Fibroblast of lung (primary cell): Measurements from ENCODE around the gene FOXD3.
A peak's percentile ranks its signal among the peaks of the same experiment; 100 is the strongest.

Experiments
- EZH2 ChIP-seq: IDR thresholded peaks from 2 replicates; pipeline ENCODE4 v1.5.1; 2012; ENCODE audit warnings: low read length, control low read depth, mild to moderate bottlenecking; ENCODE audit errors: missing control alignments
- TF ChIP-seq, protein P1 (sequence below), 2 donors: IDR thresholded peaks in 1 of 2; conservative IDR thresholded peaks in 1 of 2; 1 replicate in 1 of 2; 2 replicates in 1 of 2; pipeline ENCODE4 v1.5.1; 2011 to 2012; ENCODE audit warnings: low read length in 2 of 2, control low read depth in 1 of 2, inconsistent platforms in 1 of 2, low read depth in 1 of 2, mild to moderate bottlenecking in 1 of 2

DNA sequence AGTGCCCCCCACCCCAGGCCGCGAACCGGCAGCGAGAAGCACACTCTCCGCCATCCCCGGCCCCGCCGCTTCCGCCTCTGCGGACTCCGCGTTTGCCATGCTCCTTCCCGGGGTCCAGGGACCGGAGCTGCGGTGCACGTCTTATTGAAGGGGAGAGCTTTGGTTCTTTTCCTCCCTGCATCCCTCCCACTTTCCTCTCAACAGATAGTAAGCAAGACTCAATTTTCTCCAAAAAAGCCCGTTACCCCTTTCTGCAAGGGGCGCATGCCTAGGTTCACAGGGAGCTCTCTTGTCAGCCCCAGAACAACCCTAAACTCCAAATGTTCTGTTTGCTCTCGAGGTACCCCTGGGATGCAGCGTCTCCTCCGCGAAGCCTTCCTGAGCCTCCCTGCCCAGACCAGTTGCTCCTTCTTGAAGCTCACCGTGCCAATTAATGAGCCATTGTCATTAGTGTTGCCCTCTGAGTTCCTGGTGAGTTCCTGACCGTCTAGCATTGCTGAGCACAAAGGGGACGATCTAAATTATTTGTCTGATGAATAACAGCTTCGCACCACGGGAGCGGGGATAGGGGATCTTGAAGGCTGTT is 8.1 kb downstream of the FOXD3 start:
- peak; percentile 68 for TF ChIP-seq EZH2
- TF ChIP-seq, protein P1, sequence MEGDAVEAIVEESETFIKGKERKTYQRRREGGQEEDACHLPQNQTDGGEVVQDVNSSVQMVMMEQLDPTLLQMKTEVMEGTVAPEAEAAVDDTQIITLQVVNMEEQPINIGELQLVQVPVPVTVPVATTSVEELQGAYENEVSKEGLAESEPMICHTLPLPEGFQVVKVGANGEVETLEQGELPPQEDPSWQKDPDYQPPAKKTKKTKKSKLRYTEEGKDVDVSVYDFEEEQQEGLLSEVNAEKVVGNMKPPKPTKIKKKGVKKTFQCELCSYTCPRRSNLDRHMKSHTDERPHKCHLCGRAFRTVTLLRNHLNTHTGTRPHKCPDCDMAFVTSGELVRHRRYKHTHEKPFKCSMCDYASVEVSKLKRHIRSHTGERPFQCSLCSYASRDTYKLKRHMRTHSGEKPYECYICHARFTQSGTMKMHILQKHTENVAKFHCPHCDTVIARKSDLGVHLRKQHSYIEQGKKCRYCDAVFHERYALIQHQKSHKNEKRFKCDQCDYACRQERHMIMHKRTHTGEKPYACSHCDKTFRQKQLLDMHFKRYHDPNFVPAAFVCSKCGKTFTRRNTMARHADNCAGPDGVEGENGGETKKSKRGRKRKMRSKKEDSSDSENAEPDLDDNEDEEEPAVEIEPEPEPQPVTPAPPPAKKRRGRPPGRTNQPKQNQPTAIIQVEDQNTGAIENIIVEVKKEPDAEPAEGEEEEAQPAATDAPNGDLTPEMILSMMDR (conservative IDR thresholded peaks at IDR 0.05 in 1 of 2, IDR thresholded peaks at IDR 0.05 in 1 of 2; ENCODE audit: low read depth in 1 of 2, low read length in 2 of 2), result no peak
